Smooth muscle cell (in vitro differentiated cells): Measurements from ENCODE around the gene ITPK1. TPM values are rescaled to one million over a fixed set of nuclear protein-coding genes. Genes with fewer than 3 reads are reported as not detected.

Experiments
- DNase-seq: peaks from one replicate; lab custom pipeline; 2025; ENCODE audit not compliant: unreplicated experiment; lab: John Stamatoyannopoulos, UW
- H2AFZ ChIP-seq: fragments of 200-600 bp; sonication (generic); 2 replicates; pipeline ENCODE4 v1.6.0; 2016; ENCODE audit warnings: antibody characterized with exemption, low read depth, mild to moderate bottlenecking
- H3F3A ChIP-seq: fragments of 200-600 bp; sonication (generic); 2 replicates; pipeline ENCODE4 v1.6.0; 2017; ENCODE audit warnings: antibody characterized with exemption, low read depth
- H3K27ac ChIP-seq: fragments of 200-600 bp; sonication (generic); 2 replicates; pipeline ENCODE4 v1.5.1; 2016; ENCODE audit warnings: low read depth, mild to moderate bottlenecking
- H3K27me3 ChIP-seq: fragments of 200-600 bp; sonication (generic); 2 replicates; pipeline ENCODE4 v1.6.1; 2016; ENCODE audit warnings: low read depth, mild to moderate bottlenecking
- H3K36me3 ChIP-seq: fragments of 200-600 bp; sonication (generic); 2 replicates; pipeline ENCODE4 v1.5.1; 2016; ENCODE audit warnings: low read depth
- H3K4me1 ChIP-seq: fragments of 200-600 bp; sonication (generic); 2 replicates; pipeline ENCODE4 v1.5.1; 2016; ENCODE audit warnings: low read depth
- H3K4me2 ChIP-seq: fragments of 200-600 bp; sonication (generic); 2 replicates; pipeline ENCODE4 v1.6.0; 2016; ENCODE audit warnings: mild to moderate bottlenecking
- H3K4me3 ChIP-seq: fragments of 200-600 bp; sonication (generic); 2 replicates; pipeline ENCODE4 v1.5.1; 2016; ENCODE audit warnings: mild to moderate bottlenecking
- H3K79me2 ChIP-seq: fragments of 200-600 bp; sonication (generic); 2 replicates; pipeline ENCODE4 v1.6.0; 2016; ENCODE audit warnings: low read depth, mild to moderate bottlenecking
- H3K9ac ChIP-seq: fragments of 200-600 bp; sonication (generic); 2 replicates; pipeline ENCODE4 v1.6.0; 2016; ENCODE audit warnings: low read depth
- H3K9me3 ChIP-seq: fragments of 200-600 bp; sonication (generic); replicated peaks from 2 replicates; pipeline ENCODE4 v1.5.1; 2016; ENCODE audit warnings: low read depth
- H4K20me1 ChIP-seq: fragments of 200-600 bp; sonication (generic); 2 replicates; pipeline ENCODE4 v1.6.0; 2016; ENCODE audit warnings: low read depth
- CTCF ChIP-seq: fragments of 200-600 bp; sonication (generic); IDR thresholded peaks from 2 replicates; pipeline ENCODE4 v1.5.1; 2017; ENCODE audit warnings: borderline replicate concordance, mild to moderate bottlenecking, antibody characterized with exemption; ENCODE audit not compliant: insufficient read depth, poor library complexity, severe bottlenecking
- WGBS: methylation state at CpG from one replicate; pipeline ENCODE4 v1.1.7; 2016; ENCODE audit warnings: low lambda C conversion rate; 5-methylcytosine and 5-hydroxymethylcytosine counted together
- polyA plus RNA-seq: library from polyadenylated mRNA; unstranded; fragments of >200 nt; fragmentation: Nextera tagmentation; extraction: Ambion mirVana; gene quantifications from 2 replicates; pipeline ENCODE4 v1.2.1, GENCODE V29; 2016
- total RNA-seq: library from RNA; depleted of rRNA; stranded (reverse); fragments of >200 nt; gene quantifications from 2 replicates; pipeline ENCODE4 v1.2.3, GENCODE V29; 2014

ITPK1 gene
- total and polyA plus RNA-seq, 2 experiments from 2014 or later: 9.2 to 14.2 TPM

GRCh38 chr14:92898566-92899131 lies 217.1 kb downstream of the ITPK1 start:
- WGBS: 54% methylated on average over 9 of the region's 9 CpGs
- no peak for TF ChIP-seq CTCF
- Histone ChIP-seq H4K20me1 (no peaks in the 10 kb centered on the region), H3K27me3 (peaks cover 20% of the 10 kb centered on the region), H3K9ac (no peak overlapping the region), H2AFZ (no peak overlapping the region), H3K4me1 (no peaks in the 10 kb centered on the region), H3K27ac (no peak overlapping the region), H3K9me3 (no peaks in the 10 kb centered on the region), H3K4me2 (no peak overlapping the region), H3F3A (no peaks in the 10 kb centered on the region), H3K79me2 (no peaks in the 10 kb centered on the region), H3K36me3 (no peaks in the 10 kb centered on the region), H3K4me3 (no peak overlapping the region)
- DNase-seq: no peak

- WGBS: 83% methylated on average over 5 of the region's 5 CpGs
- TF ChIP-seq CTCF: no peak
These were observed 217.7 kb downstream of the ITPK1 start for GRCh38 chr14:92897922-92898565.

GRCh38 chr14:92895352-92895878 lies 220.3 kb downstream of the ITPK1 start:
- H3K36me3 ChIP-seq: no peaks in the 10 kb centered on the region
- H3K4me1 ChIP-seq: no peaks in the 10 kb centered on the region
- H3F3A ChIP-seq: no peaks in the 10 kb centered on the region
- H3K4me2 ChIP-seq: no peak overlapping the region
- no peaks in the 10 kb centered on the region for H4K20me1 ChIP-seq
- no peak overlapping the region for H2AFZ ChIP-seq
- no peak overlapping the region for H3K9ac ChIP-seq
- no peaks in the 10 kb centered on the region for H3K27me3 ChIP-seq
- WGBS: 87% methylated on average over 4 of the region's 4 CpGs
- H3K9me3 ChIP-seq: no peaks in the 10 kb centered on the region
- H3K27ac ChIP-seq: no peak overlapping the region
- no peak overlapping the region for H3K4me3 ChIP-seq
- TF ChIP-seq CTCF: no peak
- DNase-seq: no peak
- no peaks in the 10 kb centered on the region for H3K79me2 ChIP-seq

More at GRCh38 chr14:92897922-92898565, 217.7 kb downstream of the ITPK1 start:
- Histone ChIP-seq H2AFZ (no peak overlapping the region), H3K4me1 (no peaks in the 10 kb centered on the region), H3F3A (no peaks in the 10 kb centered on the region), H3K79me2 (no peaks in the 10 kb centered on the region), H3K9ac (no peak overlapping the region), H4K20me1 (no peaks in the 10 kb centered on the region), H3K4me3 (no peak overlapping the region), H3K36me3 (no peaks in the 10 kb centered on the region), H3K27me3 (peaks cover 14% of the 10 kb centered on the region), H3K27ac (no peak overlapping the region), H3K9me3 (no peaks in the 10 kb centered on the region), H3K4me2 (no peak overlapping the region)
- no peak for DNase-seq
